GM12864 (cell line): ENCODE data around the gene ZXDC.

ENCODE experiments used
- DNase-seq: peaks from one replicate; pipeline ENCODE4 v3.0.0-alpha.2; 2011; ENCODE audit warnings: low read depth
- H3K4me3 ChIP-seq: 2 replicates; pipeline ENCODE4 v1.5.1; 2011; ENCODE audit warnings: mild to moderate bottlenecking, low read depth, low read length, control low read depth
- CTCF ChIP-seq: IDR thresholded peaks from 2 replicates; pipeline ENCODE4 v1.5.1; 2011; ENCODE audit warnings: low read depth, mild to moderate bottlenecking, moderate library complexity, low read length, control low read depth, inconsistent platforms; ENCODE audit errors: missing control alignments

The ZXDC gene

DNA sequence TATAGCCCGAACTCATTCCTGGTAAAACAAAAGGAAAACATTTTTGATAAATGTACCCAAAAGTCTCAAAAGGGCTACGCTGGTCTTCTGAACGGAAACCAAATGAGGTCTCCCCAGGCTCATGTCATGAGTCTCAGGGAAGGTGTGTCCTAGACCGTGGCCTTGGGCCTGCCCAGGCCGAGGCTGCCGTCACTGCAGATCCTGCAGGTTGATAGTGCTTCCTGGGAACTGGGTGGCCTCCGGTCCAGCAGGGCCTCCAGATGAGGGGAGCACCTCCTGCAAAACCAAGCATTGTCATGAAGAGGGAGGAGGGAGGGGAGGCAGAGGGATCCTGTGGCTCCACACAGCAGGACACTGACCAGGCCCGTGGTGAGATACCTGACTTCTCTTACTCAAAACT is 37.5 kb downstream of the ZXDC start:
- DNase-seq = no peak
- no peak for TF ChIP-seq CTCF
- H3K4me3 ChIP-seq = no peak overlapping the region

DNA sequence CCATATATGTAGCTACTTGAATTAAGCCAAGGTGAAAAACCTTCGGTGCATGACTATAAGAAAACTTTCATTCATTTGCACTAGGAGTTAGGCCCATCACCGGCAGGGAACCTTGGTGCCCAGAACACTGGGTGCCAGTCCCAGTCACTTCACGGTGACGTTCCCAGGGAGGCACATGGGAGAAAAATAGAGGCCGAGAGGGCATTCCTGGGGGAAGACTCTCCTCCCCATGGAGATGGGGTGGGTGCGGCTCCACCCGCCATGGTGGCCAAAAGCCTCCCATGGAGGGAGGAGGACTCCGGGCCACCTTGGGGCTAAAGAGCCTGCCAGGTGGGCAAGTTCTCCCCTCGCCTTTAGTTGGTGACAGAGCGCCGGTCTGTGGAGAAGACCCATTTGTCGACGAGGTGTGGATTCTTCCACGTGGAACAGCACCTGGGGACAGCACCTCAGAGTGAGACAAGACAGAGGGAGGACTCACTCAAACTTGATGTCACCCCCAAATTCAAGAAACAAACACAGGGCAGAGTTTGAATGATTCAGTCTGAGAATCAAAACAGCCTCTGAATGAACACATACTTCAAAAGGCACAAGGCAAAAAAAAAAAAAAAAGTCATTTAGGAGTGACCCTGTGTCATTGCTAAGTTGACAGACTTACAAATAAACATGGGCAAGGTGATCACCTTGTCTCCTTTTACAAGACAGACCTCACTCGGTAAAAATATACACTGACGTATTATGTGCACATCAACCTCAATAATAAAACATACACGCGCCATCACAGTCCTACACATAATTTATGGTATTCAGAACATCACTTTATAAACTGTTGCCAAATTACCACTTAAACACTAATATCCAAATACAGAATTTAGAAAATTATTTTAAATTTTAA is 38.6 kb downstream of the ZXDC start:
- TF ChIP-seq CTCF = no peak
- no peak for DNase-seq
- no peak overlapping the region for H3K4me3 ChIP-seq

- H3K4me3 ChIP-seq = no peak overlapping the region
- no peak for DNase-seq
- no peak for TF ChIP-seq CTCF
Observed at GRCh38 chr3:126435456-126436315, 40.0 kb downstream of the ZXDC start.

DNA sequence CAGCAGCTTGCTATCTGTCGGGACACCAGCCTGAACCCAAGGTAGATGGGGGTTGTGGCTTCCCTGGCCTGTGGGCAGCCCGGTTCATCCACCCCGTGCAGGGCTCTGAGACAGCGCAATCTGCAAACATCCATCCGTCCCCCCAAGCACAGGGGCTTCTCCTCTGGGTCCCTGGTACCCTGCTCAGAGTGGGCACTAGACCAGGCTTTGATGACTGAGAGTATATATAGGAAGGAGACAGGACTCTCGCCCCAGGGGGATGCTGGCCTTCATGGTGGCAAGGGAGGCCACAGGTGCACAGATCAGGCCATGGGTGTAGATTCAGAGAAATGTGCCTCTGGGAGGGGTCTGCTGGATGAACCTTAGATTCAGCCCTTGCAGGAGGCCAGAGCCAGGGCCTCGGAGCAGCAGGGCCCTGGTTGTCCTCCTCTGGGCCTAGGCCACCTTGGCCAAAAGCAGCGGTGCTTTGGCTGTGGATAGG is 40.7 kb downstream of the ZXDC start:
- no peak overlapping the region for H3K4me3 ChIP-seq
- DNase-seq = no peak
- TF ChIP-seq CTCF = no peak

DNA sequence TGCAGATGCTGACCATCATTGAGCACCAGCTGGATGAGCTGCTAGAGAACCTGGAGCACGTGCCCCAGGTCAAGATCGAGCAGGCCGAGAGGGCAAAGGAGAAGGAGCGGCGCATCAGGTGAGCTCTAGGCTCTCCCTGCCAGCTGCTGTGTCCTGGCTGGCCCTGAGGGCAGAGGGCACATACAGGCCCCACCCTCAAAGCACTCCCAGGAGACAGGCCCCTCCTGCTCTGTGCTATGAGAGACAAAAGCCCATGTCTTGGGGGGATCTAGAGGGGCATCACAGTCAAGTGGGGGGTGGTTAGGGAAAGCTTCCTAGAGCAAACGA is 41.5 kb downstream of the ZXDC start:
- DNase-seq = no peak
- TF ChIP-seq CTCF = no peak
- no peak overlapping the region for H3K4me3 ChIP-seq

- H3K4me3 ChIP-seq = no peak overlapping the region
- no peak for TF ChIP-seq CTCF
- no peak for DNase-seq
Observed at GRCh38 chr3:126433496-126434263, 42.0 kb downstream of the ZXDC start.
